NT2/D1 (cell line): Measurements from ENCODE around the gene CTNNA2.

ENCODE experiments used
- SUZ12 ChIP-seq: IDR thresholded peaks from 2 replicates; pipeline ENCODE4 v1.6.1; 2011; ENCODE audit not compliant: insufficient read length, insufficient read depth; ENCODE audit errors: extremely low read depth
- YY1 ChIP-seq: IDR thresholded peaks from 2 replicates; pipeline ENCODE4 v1.6.1; 2011; ENCODE audit not compliant: insufficient read length, insufficient read depth
- ZNF274 ChIP-seq: IDR thresholded peaks from 2 replicates; pipeline ENCODE4 v1.6.1; 2011; ENCODE audit warnings: mild to moderate bottlenecking, low read depth, low read length

DNA sequence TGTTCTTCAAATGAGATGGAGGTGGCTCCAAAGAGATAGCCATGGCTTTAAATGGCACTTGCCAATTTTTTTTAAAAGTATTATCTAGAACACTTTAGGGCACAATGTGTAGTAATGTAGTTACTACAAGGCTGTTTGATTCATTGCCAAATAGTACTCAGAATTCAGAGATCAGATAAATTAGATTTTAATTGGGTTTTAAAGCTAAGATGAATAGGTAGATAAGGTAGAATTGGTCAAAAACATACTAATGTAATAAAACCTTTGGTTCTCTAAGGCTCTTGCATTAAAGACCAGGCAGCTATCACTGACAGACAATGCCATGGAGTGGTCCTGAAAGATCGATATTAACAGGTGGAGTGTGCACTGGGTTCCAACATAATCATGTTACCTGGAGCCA, 425.8 kb downstream of the CTNNA2 start:
- TF ChIP-seq YY1 (no peak), ZNF274 (no peak), SUZ12 (no peak)
